ENCODE results near the gene PPM1B. TPM values are rescaled to one million over a fixed set of nuclear protein-coding genes. Genes with fewer than 3 reads are reported as not detected.
"Not testable (repeated sequence)": the region's sequence is repeated elsewhere in the genome, so short reads cannot be mapped to it uniquely, and the experiment has no call there.

PPM1B gene
- total RNA-seq, 1 donor from 2014 or later: 27.9 TPM

- Histone ChIP-seq H3K36me3 (no peaks in the 10 kb centered on the region), H3K27ac (no peak overlapping the region), H3K4me1 (no peaks in the 10 kb centered on the region), H3K27me3 (no peaks in the 10 kb centered on the region), H3K9me3 (peaks cover 0 to 4% of the 10 kb centered on the region in 2 donors), H3K4me3 (no peak overlapping the region)
- DNase-seq (ENCODE audit: low spot score in 2 of 2): no peak
- intact Hi-C loops (cut with DNase I): no loop called here
- TF ChIP-seq CTCF (IDR thresholded peaks at IDR 0.05): no peak
These were observed 85.3 kb downstream of the PPM1B start for GRCh38 chr2:44254023-44254422.

- H3K4me3 ChIP-seq; H3K27me3 ChIP-seq; H3K9me3 ChIP-seq; H3K36me3 ChIP-seq; H3K4me1 ChIP-seq; H3K27ac ChIP-seq; DNase-seq (ENCODE audit: low spot score in 2 of 2); intact Hi-C loops (cut with DNase I): not testable (repeated sequence)
These were observed 87.0 kb downstream of the PPM1B start for GRCh38 chr2:44255704-44256103.

- H3K9me3 ChIP-seq; H3K4me3 ChIP-seq; H3K27ac ChIP-seq; H3K4me1 ChIP-seq; H3K27me3 ChIP-seq; DNase-seq (ENCODE audit: low spot score in 2 of 2); intact Hi-C loops (cut with DNase I); H3K36me3 ChIP-seq: not testable (repeated sequence)
These were observed 89.1 kb downstream of the PPM1B start for GRCh38 chr2:44257802-44258201.

GRCh38 chr2:44267269-44267795, 98.7 kb downstream of the PPM1B start:
- intact Hi-C loops (cut with DNase I): loop anchor here (2.0 kb wide), 3 partner anchors 23 to 99 kb away; partner anchors contain the start of genes CAMKMT, PPM1B and PREPL
- DNase-seq (ENCODE audit: low spot score in 2 of 2): no peak
- no peaks in the 10 kb centered on the region for H3K36me3 ChIP-seq
- H3K4me1 ChIP-seq: peaks cover 9 to 42% of the 10 kb centered on the region in 2 donors
- H3K9me3 ChIP-seq: no peaks in the 10 kb centered on the region
- H3K27ac ChIP-seq: peak overlapping the region; percentile 81 to 92
- no peaks in the 10 kb centered on the region for H3K27me3 ChIP-seq
- TF ChIP-seq CTCF (IDR thresholded peaks at IDR 0.05): no peak
- no peak overlapping the region for H3K4me3 ChIP-seq

- intact Hi-C loops (cut with DNase I): loop anchor here (1.0 to 2.0 kb wide), 4 partner anchors 23 to 99 kb away; partner anchors contain the start of genes CAMKMT, PPM1B and PREPL
- H3K27ac ChIP-seq: peak overlapping the region; percentile 81 to 92
- peaks cover 9 to 42% of the 10 kb centered on the region in 2 donors for H3K4me1 ChIP-seq
- TF ChIP-seq CTCF (IDR thresholded peaks at IDR 0.05): no peak
- H3K27me3 ChIP-seq: no peaks in the 10 kb centered on the region
- peak; percentile 14 to 88 for DNase-seq (ENCODE audit: low spot score in 2 of 2)
- H3K9me3 ChIP-seq: no peaks in the 10 kb centered on the region
- H3K4me3 ChIP-seq: no peak overlapping the region
- no peaks in the 10 kb centered on the region for H3K36me3 ChIP-seq
These were observed 99.3 kb downstream of the PPM1B start for GRCh38 chr2:44267796-44268648.

- intact Hi-C loops (cut with DNase I): no loop called here
- Histone ChIP-seq H3K27me3 (no peaks in the 10 kb centered on the region), H3K36me3 (no peaks in the 10 kb centered on the region), H3K9me3 (no peaks in the 10 kb centered on the region), H3K27ac (peak overlapping the region; percentile 81 to 92), H3K4me3 (no peak overlapping the region), H3K4me1 (peaks cover 9 to 42% of the 10 kb centered on the region in 2 donors)
- DNase-seq (ENCODE audit: low spot score in 2 of 2): no peak
- no peak for TF ChIP-seq CTCF (IDR thresholded peaks at IDR 0.05)
These were observed 101.2 kb downstream of the PPM1B start for GRCh38 chr2:44269831-44270230.

Data from ascending aorta (tissue), 2 donors.